Measurements from ENCODE around the gene KDM5B. TPM values are rescaled to one million over a fixed set of nuclear protein-coding genes. Genes with fewer than 3 reads are reported as not detected.

Gene KDM5B
- polyA plus RNA-seq, 3 donors: 3.4 to 12.5 (median 10.6) TPM

DNA sequence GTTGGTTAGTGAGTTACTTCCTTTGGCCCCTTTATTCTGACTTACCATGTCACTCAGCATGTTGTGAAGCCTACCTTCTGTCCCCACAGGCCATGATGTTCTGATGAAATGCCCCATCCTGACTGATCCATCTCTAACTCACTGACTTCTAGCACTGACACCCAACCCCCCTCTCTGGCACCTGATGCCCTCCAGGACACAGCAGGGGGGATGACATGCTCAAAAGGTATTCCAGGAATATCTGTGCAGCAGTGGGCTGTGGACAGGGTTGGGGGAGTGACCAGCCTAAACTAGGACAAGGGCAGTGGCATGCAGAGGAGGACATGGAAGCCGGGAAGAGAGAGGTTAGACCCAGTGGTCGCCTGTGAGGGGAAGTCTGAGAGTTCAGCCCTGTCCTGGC is 123.5 kb downstream of the KDM5B start:
- H3K9ac ChIP-seq (ENCODE audit: insufficient read depth, low read length, poor library complexity, severe bottlenecking): no peak overlapping the region
- intact Hi-C loops (cut with micrococcal nuclease): no loop called here
- no peak for DNase-seq

GRCh38 chr1:202683029-202683428 is 125.2 kb downstream of the KDM5B start:
- WGBS (ENCODE audit: insufficient coverage): 100% methylated on average over 1 of the region's 4 CpGs
- DNase-seq: no peak
- H3K27me3 Mint-ChIP-seq (ENCODE audit: low read depth in 3 of 3): peaks cover 50 to 80% (median 53%) of the 10 kb centered on the region in 3 donors

More for the DNA sequence above, 123.5 kb downstream of the KDM5B start:
- H3K4me3 Mint-ChIP-seq: peak overlapping the region in 1 of 2 donors; percentile 2
- Histone ChIP-seq H3K79me2 (ENCODE audit: insufficient read depth, low read length) (no peaks in the 10 kb centered on the region), H3K4me1 (ENCODE audit: control insufficient read depth in 1 of 2, insufficient read depth in 2 of 2, low read length in 2 of 2) (no peaks in the 10 kb centered on the region), H3K27ac (ENCODE audit: low read depth in 1 of 2, low read length in 2 of 2) (no peak overlapping the region), H3K4me2 (replicated peaks; ENCODE audit: extremely low read depth, low read length, poor library complexity, severe bottlenecking) (no peak overlapping the region), H3K9me3 (replicated peaks in 1 of 2; ENCODE audit: control insufficient read depth in 1 of 2, insufficient read depth in 1 of 2, low read length in 2 of 2) (no peaks in the 10 kb centered on the region), H4K20me1 (ENCODE audit: insufficient read depth, low read length) (no peaks in the 10 kb centered on the region), H3K27me3 (ENCODE audit: control insufficient read depth in 2 of 2, insufficient read depth in 2 of 2, low read length in 2 of 2) (peaks cover 23 to 66% of the 10 kb centered on the region in 2 donors), H3K4me3 (replicated peaks in 1 of 3; ENCODE audit: low read depth in 2 of 3, low read length in 3 of 3) (no peak overlapping the region), H3K36me3 (replicated peaks in 1 of 2; ENCODE audit: control insufficient read depth in 1 of 2, insufficient read depth in 2 of 2, low read length in 2 of 2) (no peaks in the 10 kb centered on the region), H2AFZ (ENCODE audit: insufficient read depth, low read depth, low read length, poor library complexity, severe bottlenecking) (no peak overlapping the region)
- H3K36me3 Mint-ChIP-seq: no peaks in the 10 kb centered on the region
- TF ChIP-seq, protein P1, sequence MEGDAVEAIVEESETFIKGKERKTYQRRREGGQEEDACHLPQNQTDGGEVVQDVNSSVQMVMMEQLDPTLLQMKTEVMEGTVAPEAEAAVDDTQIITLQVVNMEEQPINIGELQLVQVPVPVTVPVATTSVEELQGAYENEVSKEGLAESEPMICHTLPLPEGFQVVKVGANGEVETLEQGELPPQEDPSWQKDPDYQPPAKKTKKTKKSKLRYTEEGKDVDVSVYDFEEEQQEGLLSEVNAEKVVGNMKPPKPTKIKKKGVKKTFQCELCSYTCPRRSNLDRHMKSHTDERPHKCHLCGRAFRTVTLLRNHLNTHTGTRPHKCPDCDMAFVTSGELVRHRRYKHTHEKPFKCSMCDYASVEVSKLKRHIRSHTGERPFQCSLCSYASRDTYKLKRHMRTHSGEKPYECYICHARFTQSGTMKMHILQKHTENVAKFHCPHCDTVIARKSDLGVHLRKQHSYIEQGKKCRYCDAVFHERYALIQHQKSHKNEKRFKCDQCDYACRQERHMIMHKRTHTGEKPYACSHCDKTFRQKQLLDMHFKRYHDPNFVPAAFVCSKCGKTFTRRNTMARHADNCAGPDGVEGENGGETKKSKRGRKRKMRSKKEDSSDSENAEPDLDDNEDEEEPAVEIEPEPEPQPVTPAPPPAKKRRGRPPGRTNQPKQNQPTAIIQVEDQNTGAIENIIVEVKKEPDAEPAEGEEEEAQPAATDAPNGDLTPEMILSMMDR (IDR thresholded peaks at IDR 0.05): no peak
- H3K27ac Mint-ChIP-seq: no peak overlapping the region
- H3K4me1 Mint-ChIP-seq: no peaks in the 10 kb centered on the region
- H3K9me3 Mint-ChIP-seq: no peaks in the 10 kb centered on the region
- 60% methylated on average over 1 of the region's 2 CpGs for WGBS (ENCODE audit: insufficient coverage)
- H3K27me3 Mint-ChIP-seq (ENCODE audit: low read depth in 3 of 3): peaks cover 57 to 81% (median 60%) of the 10 kb centered on the region in 3 donors

More at GRCh38 chr1:202683029-202683428, 125.2 kb downstream of the KDM5B start:
- H3K27me3 ChIP-seq (ENCODE audit: control insufficient read depth in 2 of 2, insufficient read depth in 2 of 2, low read length in 2 of 2): peaks cover 29 to 69% of the 10 kb centered on the region in 2 donors
- H3K4me1 Mint-ChIP-seq: no peaks in the 10 kb centered on the region
- no peak overlapping the region for H2AFZ ChIP-seq (ENCODE audit: insufficient read depth, low read depth, low read length, poor library complexity, severe bottlenecking)
- H3K9me3 Mint-ChIP-seq: peaks cover 0 to 5% (median 2%) of the 10 kb centered on the region in 7 donors
- TF ChIP-seq, protein P1 (IDR thresholded peaks at IDR 0.05): no peak
- H3K36me3 Mint-ChIP-seq: no peaks in the 10 kb centered on the region
- H3K4me2 ChIP-seq (replicated peaks; ENCODE audit: extremely low read depth, low read length, poor library complexity, severe bottlenecking): no peak overlapping the region
- no peaks in the 10 kb centered on the region for H3K9me3 ChIP-seq (replicated peaks in 1 of 2; ENCODE audit: control insufficient read depth in 1 of 2, insufficient read depth in 1 of 2, low read length in 2 of 2)
- H3K27ac ChIP-seq (ENCODE audit: low read depth in 1 of 2, low read length in 2 of 2): no peak overlapping the region
- H3K4me3 ChIP-seq (replicated peaks in 1 of 3; ENCODE audit: low read depth in 2 of 3, low read length in 3 of 3): no peak overlapping the region
- H3K36me3 ChIP-seq (replicated peaks in 1 of 2; ENCODE audit: control insufficient read depth in 1 of 2, insufficient read depth in 2 of 2, low read length in 2 of 2): no peaks in the 10 kb centered on the region
- no peaks in the 10 kb centered on the region for H3K79me2 ChIP-seq (ENCODE audit: insufficient read depth, low read length)
- no peaks in the 10 kb centered on the region for H4K20me1 ChIP-seq (ENCODE audit: insufficient read depth, low read length)
- H3K4me1 ChIP-seq (ENCODE audit: control insufficient read depth in 1 of 2, insufficient read depth in 2 of 2, low read length in 2 of 2): no peaks in the 10 kb centered on the region
- H3K4me3 Mint-ChIP-seq: peak overlapping the region in 1 of 2 donors; percentile 19
- no peak overlapping the region for H3K27ac Mint-ChIP-seq
- intact Hi-C loops (cut with micrococcal nuclease): no loop called here
- H3K9ac ChIP-seq (ENCODE audit: insufficient read depth, low read length, poor library complexity, severe bottlenecking): no peak overlapping the region

Data from CD14-positive monocyte (primary cell).